K562 (cell line): ENCODE results near the gene DHPS. TPM values are rescaled to one million over a fixed set of nuclear protein-coding genes. Genes with fewer than 3 reads are reported as not detected.
A peak's percentile ranks its signal among the peaks of the same experiment; 100 is the strongest.

ENCODE experiments used
- CTCF ChIP-seq, 3 experiments: IDR thresholded peaks in 2 of 3; conservative IDR thresholded peaks in 1 of 3; 2 replicates each; pipeline ENCODE4 v1.5.1; 2011 to 2012; ENCODE audit warnings: low read length in 3 of 3, mild to moderate bottlenecking in 3 of 3, control low read depth in 2 of 3, improper control_type of control experiment in 1 of 3, inconsistent platforms in 1 of 3, low read depth in 1 of 3, mixed read lengths in 1 of 3, moderate library complexity in 1 of 3; ENCODE audit not compliant: insufficient read depth in 2 of 3
- LCOR ChIP-seq: sonication (generic); formaldehyde crosslinking; IDR thresholded peaks from 2 replicates; pipeline ENCODE4 v1.8.0; 2022; ENCODE audit warnings: mild to moderate bottlenecking, missing genetic modification reagents
- MGA ChIP-seq: fragments of 450-650 bp; IDR thresholded peaks from 2 replicates; pipeline ENCODE4 v1.6.1; 2016; ENCODE audit warnings: mild to moderate bottlenecking, moderate library complexity
- NR2F6 ChIP-seq: fragments of 450-650 bp; formaldehyde crosslinking; IDR thresholded peaks from 2 replicates; pipeline ENCODE4 v1.4.0; 2020; ENCODE audit warnings: mild to moderate bottlenecking
- SRSF7 ChIP-seq: fragments of 200-400 bp; formaldehyde crosslinking; optimal IDR thresholded peaks from 2 replicates; pipeline ENCODE3; 2017; ENCODE audit warnings: mild to moderate bottlenecking, low read depth, low read length
- TAF1 ChIP-seq: IDR thresholded peaks from 2 replicates; pipeline ENCODE4 v1.6.1; 2011; ENCODE audit warnings: mild to moderate bottlenecking, low read length, moderate library complexity; ENCODE audit not compliant: insufficient read depth, control insufficient read depth, severe bottlenecking; ENCODE audit errors: extremely low read depth
- TGIF2 ChIP-seq: sonication (generic); formaldehyde crosslinking; IDR thresholded peaks from 2 replicates; pipeline ENCODE4 v1.8.1; 2022; ENCODE audit warnings: mild to moderate bottlenecking, missing genetic modification reagents, moderate library complexity
- THRAP3 ChIP-seq: fragments of 450-650 bp; IDR thresholded peaks from 2 replicates; pipeline ENCODE4 v1.6.1; 2016; ENCODE audit warnings: mild to moderate bottlenecking, inconsistent platforms, borderline replicate concordance
- ZNF280B ChIP-seq: fragments of 250-450 bp; sonication (Bioruptor Pico); IDR thresholded peaks from 2 replicates; pipeline ENCODE4 v1.5.1; 2021; ENCODE audit warnings: mild to moderate bottlenecking
- ZNF511 ChIP-seq: sonication (generic); formaldehyde crosslinking; IDR thresholded peaks from 2 replicates; pipeline ENCODE4 v1.8.0; 2022; ENCODE audit warnings: mild to moderate bottlenecking, missing genetic modification reagents
- polyA plus RNA-seq, 8 experiments: library from polyadenylated mRNA; depleted of rRNA in 4 of 8; stranded (reverse) in 5 of 8; unstranded in 3 of 8; fragments of >200 nt; fragmentation: Nextera tagmentation in 2 of 8; fragmentation: Illumina TruSeq in 1 of 8; extraction: Ambion mirVana in 2 of 8; extraction: Trizol in 1 of 8; gene quantifications; 2 replicates each; pipeline versions ENCODE4 v1.2.1 to v1.2.3, GENCODE V29; 2011 to 2014; ENCODE audit warnings: inconsistent platforms in 1 of 8, missing spikeins in 1 of 8
- total RNA-seq, 7 experiments: library from RNA; depleted of rRNA in 6 of 7; stranded (reverse); fragments of >200 nt in 6 of 7; fragmentation: Illumina TruSeq in 2 of 7; extraction: Trizol in 2 of 7; gene quantifications; 2 replicates each; pipeline versions ENCODE4 v1.2.1 to v1.2.3, GENCODE V29; 2011 to 2021; ENCODE audit warnings: low replicate concordance in 1 of 7

Gene DHPS
- total and polyA plus RNA-seq, 9 of the 15 experiments (the other 6 are each of a cell fraction or from before 2014, with no cell fraction given): 47.1 to 110 (median 79.9) TPM

- TF ChIP-seq THRAP3: peak; percentile 97
- TF ChIP-seq MGA: peak; percentile 61; the same call in 1 of the 2 replicates
- TF ChIP-seq ZNF280B (CRISPR knock-in tag): no peak
- peak; percentile 60 for TF ChIP-seq TAF1
- TF ChIP-seq NR2F6: peak; percentile 85; the same call in 1 of the 2 replicates
- TF ChIP-seq SRSF7: no peak
- peak; percentile 62; the same call in 1 of the 2 replicates for TF ChIP-seq LCOR (CRISPR knock-in tag)
- peak; percentile 0; the same call in 1 of the 2 replicates for TF ChIP-seq ZNF511
- TF ChIP-seq CTCF (IDR thresholded peaks at IDR 0.05 in 2 of 3, conservative IDR thresholded peaks at IDR 0.05 in 1 of 3; ENCODE audit: insufficient read depth in 2 of 3, low read depth in 1 of 3, low read length in 3 of 3): no peak
- no peak for TF ChIP-seq TGIF2 (CRISPR knock-in tag)
These were observed 12.2 kb downstream of the DHPS start (continued) for GRCh38 chr19:12669270-12670158.
